Stimulated activated CD4-positive, alpha-beta T cell treated with anti-CD3 and anti-CD28 coated beads, Interleukin-12 subunit alpha, Interleukin-12 subunit beta, amount 100 ng/mL, for 48 hours (primary cell): ENCODE data around the gene RAD50.
"Not testable (repeated sequence)": the region's sequence is repeated elsewhere in the genome, so short reads cannot be mapped to it uniquely, and the experiment has no call there.

Source experiments
- DNase-seq, 3 donors: peaks; one replicate each; pipeline ENCODE4 v3.0.0-alpha.2; 2020; ENCODE audit warnings: low read depth in 2 of 3, low spot score in 1 of 3

RAD50 gene

GRCh38 chr5:132556763-132557477, at the start of gene RAD50:
Gene RAD50 (plus strand): TSS chr5:132556977. CDS start chr5:132557325, 348 bp downstream.
- DNase-seq = peak; percentile 86 to 91 (median 88)

GRCh38 chr5:132510076-132510475, 46.7 kb upstream of the RAD50 start:
- DNase-seq = no peak

GRCh38 chr5:132513618-132514336, 43.0 kb upstream of the RAD50 start:
- not testable (repeated sequence) for DNase-seq

- DNase-seq = not testable (repeated sequence)
Observed at GRCh38 chr5:132522067-132522466, 34.7 kb upstream of the RAD50 start.

DNA sequence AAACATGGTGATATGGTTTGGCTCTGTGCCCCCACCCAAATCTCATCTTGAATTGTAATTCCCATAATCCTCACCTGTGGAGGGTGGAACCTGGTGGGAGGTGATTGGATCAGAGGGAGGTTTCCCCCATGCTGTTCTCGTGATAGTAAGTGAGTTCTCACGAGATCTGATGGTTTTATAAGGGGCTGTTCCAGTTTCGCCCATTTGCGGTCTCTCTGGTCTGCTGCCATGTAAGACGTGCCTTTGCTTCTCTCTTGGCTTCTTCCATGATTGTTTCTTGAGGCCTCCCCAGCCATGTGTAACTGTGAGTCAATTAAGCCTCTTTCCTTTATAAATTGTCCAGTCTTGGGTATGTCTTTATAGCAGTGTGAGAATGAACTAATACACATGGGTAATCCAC, 31.9 kb upstream of the RAD50 start:
- not testable (repeated sequence) for DNase-seq

DNA sequence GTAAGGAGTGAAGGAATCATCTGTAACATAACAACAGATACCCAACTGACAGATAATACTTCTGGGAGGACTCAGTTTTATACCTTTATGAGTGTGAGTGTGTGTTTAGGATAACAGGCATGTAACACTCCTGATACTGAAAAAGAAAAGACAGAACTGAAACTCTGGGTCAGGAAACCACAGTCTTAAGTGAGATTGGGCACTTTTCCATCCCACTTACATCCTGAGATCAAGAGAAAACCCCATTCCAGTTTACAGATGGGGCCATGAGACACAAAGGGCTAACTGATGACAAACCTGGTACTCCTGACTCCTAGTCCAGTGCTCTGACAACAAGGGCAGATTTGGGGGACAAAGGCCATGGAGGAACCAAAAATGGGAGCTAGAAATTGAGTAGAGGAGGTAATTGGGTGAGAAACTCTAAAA, 31.5 kb upstream of the RAD50 start:
- no peak for DNase-seq

DNA sequence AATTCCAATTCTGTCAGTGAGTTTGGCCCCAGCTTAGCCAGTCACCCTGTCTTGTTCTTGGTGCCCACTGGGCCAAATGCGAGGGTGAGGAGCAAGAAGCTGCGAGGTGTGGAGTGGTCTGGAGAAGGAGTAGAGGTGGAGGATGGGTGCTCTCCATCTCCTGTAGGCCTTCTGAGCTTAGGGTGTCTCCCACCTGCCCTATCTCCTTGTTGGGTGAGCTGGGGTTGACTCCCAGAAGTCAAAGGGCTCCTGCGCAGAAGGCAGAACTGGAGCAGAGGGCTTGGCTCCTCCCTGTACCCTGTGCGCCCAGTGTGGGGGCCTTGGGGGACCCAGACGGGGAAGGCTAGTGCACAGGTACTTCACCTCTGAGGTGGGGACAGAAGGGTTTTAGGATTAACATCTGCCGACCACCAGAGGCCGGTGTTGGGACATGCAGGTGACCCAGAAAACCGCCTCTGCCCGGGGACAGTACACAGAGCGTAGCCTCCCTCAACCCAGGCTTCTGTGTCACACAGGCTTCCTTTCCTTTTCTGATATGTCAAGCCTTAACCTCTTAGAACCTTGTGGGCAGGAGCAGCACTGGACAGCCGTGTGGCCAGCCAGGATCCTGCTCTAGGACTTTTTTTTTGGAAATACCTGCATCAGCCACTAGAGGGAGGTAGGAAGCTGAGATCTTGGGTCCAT, 30.3 kb upstream of the RAD50 start:
- peak in 1 of 3 donors; percentile 70 for DNase-seq

GRCh38 chr5:132526974-132527564, 29.7 kb upstream of the RAD50 start:
- no peak for DNase-seq

GRCh38 chr5:132528021-132528420, 28.8 kb upstream of the RAD50 start:
- no peak for DNase-seq

DNA sequence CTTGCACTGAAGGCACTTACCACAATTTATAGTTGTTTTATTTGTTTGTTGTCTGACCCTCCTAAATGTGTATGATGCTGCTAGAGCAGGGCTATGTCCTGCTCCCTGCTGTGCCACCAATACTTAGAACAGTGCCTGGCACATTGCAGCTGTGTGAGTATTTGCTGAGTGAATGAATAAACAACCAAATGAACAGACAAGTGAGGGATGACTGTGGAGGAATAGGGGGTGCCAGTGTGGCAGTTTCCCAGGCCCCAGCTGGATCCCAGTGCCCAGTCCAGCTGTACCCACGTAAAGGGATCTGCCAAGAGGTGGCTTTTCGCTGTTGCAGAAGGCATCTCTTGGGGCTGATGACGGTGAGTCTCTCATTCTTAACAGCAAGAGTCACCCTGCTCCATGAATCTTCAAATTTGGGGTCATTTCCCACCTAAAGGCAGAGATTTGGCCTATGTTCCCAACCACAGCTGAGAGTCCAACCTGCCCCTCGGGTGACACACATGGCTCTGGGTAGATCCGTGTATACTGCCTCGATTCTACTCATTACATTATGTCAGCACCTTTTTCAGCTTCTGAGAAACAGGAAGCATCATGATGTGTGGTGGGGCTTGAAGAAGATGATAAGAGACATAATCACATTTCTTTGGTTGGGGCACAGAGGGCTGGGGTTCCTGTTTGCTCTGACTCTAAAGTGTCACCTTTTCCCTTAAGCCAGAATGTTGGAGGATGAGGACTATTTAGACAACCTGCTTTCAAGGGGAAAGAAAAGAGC, 27.7 kb upstream of the RAD50 start:
- DNase-seq = no peak

GRCh38 chr5:132530946-132531345, 25.8 kb upstream of the RAD50 start:
- DNase-seq = no peak

DNA sequence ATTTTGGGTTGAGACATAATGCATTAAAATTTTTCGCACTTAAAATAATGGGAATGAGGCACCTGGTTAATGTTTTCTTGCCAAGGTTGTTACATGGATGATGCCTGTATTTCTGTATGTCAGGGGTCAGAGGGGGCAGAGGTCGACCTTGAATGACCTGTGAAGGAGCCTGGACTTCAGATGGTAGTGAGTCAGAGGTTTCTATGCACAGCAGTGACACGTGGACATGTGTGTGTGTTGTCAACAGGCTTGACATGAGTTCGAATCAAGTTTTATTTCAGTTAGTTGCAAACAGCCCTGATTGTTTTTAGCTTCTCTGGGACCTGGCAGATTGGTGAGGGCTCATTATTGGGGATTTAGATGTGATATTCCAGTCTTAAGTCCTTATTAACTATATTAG, 17.1 kb upstream of the RAD50 start:
- DNase-seq = no peak

DNA sequence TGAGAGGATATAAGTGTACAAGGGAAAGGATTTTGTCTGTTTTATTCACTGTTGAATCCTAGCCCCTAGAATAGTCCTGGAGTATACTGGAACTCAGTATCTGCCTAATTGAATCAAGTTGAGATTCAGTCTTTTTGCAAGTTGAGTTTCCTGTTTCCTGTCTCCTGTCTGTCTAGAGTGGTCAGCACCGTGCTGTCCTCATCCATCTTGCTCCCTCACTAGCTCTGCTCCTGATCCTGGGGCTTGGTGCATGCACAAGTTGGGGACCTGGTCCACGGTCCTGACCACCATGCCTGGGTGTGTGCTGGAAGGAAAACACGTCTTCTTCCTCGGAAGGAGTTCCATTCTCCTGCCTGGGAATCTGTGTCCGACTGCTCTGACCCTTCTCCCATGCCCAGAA, 16.6 kb upstream of the RAD50 start:
- DNase-seq = no peak

DNA sequence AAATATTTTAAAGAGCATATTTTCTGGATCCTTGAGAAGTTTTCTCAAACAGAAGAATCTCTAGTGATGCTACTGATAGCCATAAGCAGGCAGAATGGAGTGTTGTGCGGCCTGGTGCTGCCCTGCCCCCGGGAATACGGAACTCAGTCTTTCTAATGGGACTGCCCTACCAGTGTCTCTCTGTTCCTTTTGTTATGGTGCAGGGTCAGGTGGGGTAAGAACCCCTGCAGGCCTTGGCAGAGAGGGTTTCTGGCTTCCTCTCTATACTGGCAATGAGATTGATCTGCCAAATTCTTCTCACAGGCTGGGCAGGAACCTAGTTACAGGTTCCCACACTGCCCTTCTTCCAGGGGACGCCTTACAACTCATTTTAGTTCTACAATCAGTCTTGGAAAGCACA, 16.0 kb upstream of the RAD50 start:
- no peak for DNase-seq

DNA sequence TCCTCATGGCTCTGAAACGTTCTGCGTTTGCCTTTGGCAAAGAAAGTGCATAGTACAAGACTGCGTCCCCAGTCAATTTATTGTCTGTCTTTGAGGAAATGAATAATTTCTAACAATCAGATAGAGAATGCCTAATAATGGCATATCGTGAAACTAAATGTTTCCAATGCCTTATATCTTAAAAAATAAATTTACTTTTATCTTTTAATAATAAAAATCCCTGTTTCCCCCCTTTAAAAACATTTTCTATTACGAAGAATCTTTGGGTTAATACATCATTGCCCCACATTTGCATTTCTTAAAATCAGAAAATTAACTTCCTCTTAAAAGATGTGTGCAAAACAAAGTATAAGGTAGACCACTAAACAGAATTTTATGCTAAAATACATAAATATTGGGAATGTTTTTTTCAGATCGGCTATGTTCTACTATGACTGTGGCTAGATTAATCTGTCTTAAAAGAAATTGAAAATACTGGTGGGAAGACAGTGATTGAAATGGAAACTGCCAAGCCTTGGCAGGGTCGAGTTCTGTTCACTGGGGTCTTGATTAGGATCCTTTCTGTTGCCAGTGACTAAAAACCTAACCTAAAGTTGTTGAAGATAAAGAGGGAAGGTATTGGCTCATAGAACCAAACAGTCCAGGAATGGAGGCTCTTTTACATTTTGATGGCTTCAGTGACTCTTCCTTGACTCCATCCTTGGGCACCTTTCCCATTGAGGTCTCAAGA, 13.1 kb upstream of the RAD50 start, which contains the start of gene IL5:
Gene IL5, minus strand, starts transcription at position 51 of the 730 bp plus-strand sequence. Its CDS starts 44 bp downstream, at position 7.
- no peak for DNase-seq

- peak; percentile 58 to 64 (median 60) for DNase-seq
Observed at GRCh38 chr5:132546108-132546507, 10.7 kb upstream of the RAD50 start.

- DNase-seq = no peak
Observed at GRCh38 chr5:132547269-132547668, 9.5 kb upstream of the RAD50 start.

- DNase-seq = not testable (repeated sequence)
Observed at GRCh38 chr5:132548834-132549233, 7.9 kb upstream of the RAD50 start.

- no peak for DNase-seq
Observed at GRCh38 chr5:132549576-132549975, 7.2 kb upstream of the RAD50 start.

DNA sequence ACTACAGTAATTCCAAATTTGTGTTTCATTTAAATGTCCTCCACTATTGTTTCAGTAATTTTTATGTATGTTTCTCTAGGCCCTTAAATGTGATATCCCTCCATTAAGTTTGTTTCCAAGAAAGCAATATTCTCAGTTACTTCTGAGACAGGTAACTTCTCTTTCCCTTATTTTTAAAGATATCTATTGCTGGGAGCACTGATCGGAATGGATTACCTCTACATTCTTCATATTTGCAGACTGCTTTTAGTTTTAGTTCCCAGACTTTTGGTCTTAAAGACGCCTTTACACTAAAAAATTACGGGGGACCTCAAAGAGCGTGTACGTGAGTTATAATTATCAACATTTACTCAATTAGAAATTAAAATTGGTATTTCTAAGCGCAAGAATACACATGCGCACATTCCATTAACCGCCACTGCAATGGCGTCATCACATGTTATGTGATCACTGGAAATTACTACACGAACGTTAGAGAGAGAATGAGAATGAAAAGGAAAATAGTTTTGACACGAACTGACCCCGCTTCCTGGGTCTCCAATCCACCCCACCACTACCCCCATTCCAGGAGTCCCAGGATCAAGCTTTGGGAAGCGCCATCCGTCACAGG, 519 bp upstream of the RAD50 start:
- no peak for DNase-seq
